GM12891 (cell line): Measurements from ENCODE around the gene RSBN1L.

ENCODE experiments used
- POLR2A ChIP-seq: IDR thresholded peaks from 2 replicates; pipeline ENCODE4 v1.6.1; 2011; ENCODE audit warnings: low read depth, low read length, control low read depth
- POLR2AphosphoS5 ChIP-seq: IDR thresholded peaks from 2 replicates; pipeline ENCODE4 v1.6.1; 2011; ENCODE audit warnings: low read depth, low read length, control low read depth
- POU2F2 ChIP-seq: IDR thresholded peaks from 2 replicates; pipeline ENCODE4 v1.6.1; 2011; ENCODE audit warnings: low read depth, mild to moderate bottlenecking, control low read depth, low read length, moderate library complexity
- SPI1 ChIP-seq: IDR thresholded peaks from 2 replicates; pipeline ENCODE4 v1.6.1; 2011; ENCODE audit warnings: low read depth, low read length, control low read depth
- TAF1 ChIP-seq: IDR thresholded peaks from 2 replicates; pipeline ENCODE4 v1.6.1; 2011; ENCODE audit warnings: low read depth, low read length, control low read depth

GRCh38 chr7:77661816-77662215 lies 34.4 kb upstream of the RSBN1L start:
- no peak for TF ChIP-seq POLR2AphosphoS5
- TF ChIP-seq POLR2A: no peak
- no peak for TF ChIP-seq SPI1
- TF ChIP-seq TAF1: no peak
- no peak for TF ChIP-seq POU2F2
